Measurements from ENCODE around the gene UBE4A.

DNA sequence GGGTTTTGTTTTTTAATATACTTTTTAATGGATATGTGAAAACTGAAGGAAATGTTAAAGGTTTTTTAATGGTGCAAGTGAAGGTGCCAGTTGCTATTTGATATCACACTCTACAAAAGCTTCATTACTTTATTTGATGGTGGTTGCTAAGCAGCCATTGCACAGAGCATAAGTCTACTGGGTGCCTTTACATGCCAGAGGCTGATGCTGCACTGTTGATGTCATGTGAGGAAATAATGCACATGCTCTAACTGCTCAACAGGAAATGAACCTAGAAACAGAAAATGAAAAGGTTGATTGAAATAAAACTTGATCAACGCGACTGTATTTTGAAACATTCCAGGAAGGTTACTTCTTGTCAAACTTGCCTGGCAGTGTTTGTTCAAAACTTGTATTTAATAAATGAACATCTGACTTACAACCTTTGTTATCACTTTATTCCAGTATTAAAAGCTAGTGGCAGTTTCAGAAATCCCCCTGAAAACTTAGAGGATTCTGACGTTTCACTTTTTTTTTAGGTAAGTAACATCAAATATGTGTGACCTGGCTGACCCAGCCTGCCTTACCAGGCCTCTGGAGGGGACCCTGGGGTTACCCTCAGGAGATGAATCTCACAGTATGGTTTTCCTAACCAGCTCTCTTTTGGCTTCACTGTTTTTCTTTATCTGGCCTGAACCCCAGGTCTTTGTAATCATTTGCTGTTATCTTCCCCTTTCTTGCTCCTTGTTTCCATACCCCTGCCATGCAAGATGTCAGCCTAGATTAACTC, 39.6 kb downstream of the UBE4A start:
- TF ChIP-seq CTCF (IDR thresholded peaks at IDR 0.05) (no peak), RFX5 (IDR thresholded peaks at IDR 0.05; ENCODE audit: low read length) (no peak), GABPA (IDR thresholded peaks at IDR 0.05; ENCODE audit: low read depth) (no peak), EZH2phosphoT487 (IDR thresholded peaks at IDR 0.05; ENCODE audit: borderline replicate concordance, low read depth) (no peak), CHD2 (IDR thresholded peaks at IDR 0.05; ENCODE audit: low read length, partially characterized antibody) (no peak), RAD21 (IDR thresholded peaks at IDR 0.05; ENCODE audit: low read length) (no peak), MXI1 (IDR thresholded peaks at IDR 0.05; ENCODE audit: low read depth, low read length) (no peak), ELF1 (IDR thresholded peaks at IDR 0.05) (no peak), POLR2AphosphoS5 (IDR thresholded peaks at IDR 0.05; ENCODE audit: low read depth, low read length) (no peak), ZBTB33 (IDR thresholded peaks at IDR 0.05; ENCODE audit: borderline replicate concordance, low read depth) (no peak), TEAD4 (IDR thresholded peaks at IDR 0.05; ENCODE audit: borderline replicate concordance, insufficient read depth) (no peak)

Data from SK-N-SH (cell line).